Esophagus muscularis mucosa (tissue), 4 donors: ENCODE results near the gene BAD. TPM values are rescaled to one million over a fixed set of nuclear protein-coding genes. Genes with fewer than 3 reads are reported as not detected.

ENCODE experiments used
- DNase-seq: peaks from one replicate; pipeline ENCODE4 v3.0.0-alpha.2; 2017; ENCODE audit errors: extremely low spot score
- H3K27ac ChIP-seq, 4 donors: fragments of 200-600 bp; sonication (generic); replicated peaks in 1 of 4; 1 replicate in 3 of 4; 2 replicates in 1 of 4; pipeline ENCODE4 v1.5.1; 2016 to 2019; ENCODE audit warnings: mild to moderate bottlenecking in 1 of 4
- H3K27me3 ChIP-seq, 4 donors: fragments of 200-600 bp; sonication (generic); one replicate each; pipeline versions ENCODE4 v1.5.1 to v1.6.0; 2016 to 2019
- H3K36me3 ChIP-seq, 4 donors: fragments of 200-600 bp; sonication (generic); one replicate each; pipeline ENCODE4 v1.5.1; 2016 to 2019
- H3K4me1 ChIP-seq, 4 donors: fragments of 200-600 bp; sonication (generic); one replicate each; pipeline ENCODE4 v1.5.1; 2016 to 2019
- H3K4me3 ChIP-seq, 4 donors: fragments of 200-600 bp; sonication (generic); 1 replicate in 2 of 4; 2 replicates in 2 of 4; pipeline ENCODE4 v1.5.1; 2016 to 2019; ENCODE audit warnings: mild to moderate bottlenecking in 4 of 4, moderate library complexity in 1 of 4
- H3K9me3 ChIP-seq, 4 donors: fragments of 200-600 bp; sonication (generic); 1 replicate in 3 of 4; 2 replicates in 1 of 4; pipeline ENCODE4 v1.5.1; 2016 to 2019
- EP300 ChIP-seq: sonication (generic); formaldehyde crosslinking; IDR thresholded peaks from one replicate; pipeline ENCODE4 v1.6.1; 2017; ENCODE audit warnings: antibody characterized with exemption
- POLR2A ChIP-seq: fragments of 450-650 bp; IDR thresholded peaks from one replicate; pipeline ENCODE4 v1.6.1; 2017; ENCODE audit warnings: antibody characterized with exemption, moderate library complexity, mild to moderate bottlenecking, low read depth
- POLR2AphosphoS5 ChIP-seq, 2 donors: sonication (generic); formaldehyde crosslinking; IDR thresholded peaks; one replicate each; pipeline ENCODE4 v1.6.1; 2017; ENCODE audit warnings: antibody characterized with exemption in 2 of 2
- WGBS: methylation state at CpG from one replicate; pipeline ENCODE4 v1.1.5; 2018; 5-methylcytosine and 5-hydroxymethylcytosine counted together
- intact Hi-C: fragments of 100-400 bp; cut with DNase I; formaldehyde crosslinking; loops from one replicate; pipeline ENCODE4 v1.15.1; 2023
- total RNA-seq, 4 donors: library from RNA; depleted of rRNA; stranded (reverse); fragments of >200 nt; gene quantifications; one replicate each; pipeline versions ENCODE4 v1.1.0 to v1.2.1, GENCODE V29; 2016
- TF ChIP-seq, protein P1 (sequence below), 3 experiments: fragments of 200-600 bp in 2 of 3; fragments of 450-650 bp in 1 of 3; sonication (generic) in 2 of 3; IDR thresholded peaks; one replicate each; pipeline ENCODE4 v1.5.1; 2017 to 2019; ENCODE audit warnings: antibody characterized with exemption in 3 of 3, mild to moderate bottlenecking in 2 of 3, moderate library complexity in 1 of 3

The BAD gene
- total RNA-seq, 4 donors from 2014 or later = 99.3 to 138 (median 122) TPM

DNA sequence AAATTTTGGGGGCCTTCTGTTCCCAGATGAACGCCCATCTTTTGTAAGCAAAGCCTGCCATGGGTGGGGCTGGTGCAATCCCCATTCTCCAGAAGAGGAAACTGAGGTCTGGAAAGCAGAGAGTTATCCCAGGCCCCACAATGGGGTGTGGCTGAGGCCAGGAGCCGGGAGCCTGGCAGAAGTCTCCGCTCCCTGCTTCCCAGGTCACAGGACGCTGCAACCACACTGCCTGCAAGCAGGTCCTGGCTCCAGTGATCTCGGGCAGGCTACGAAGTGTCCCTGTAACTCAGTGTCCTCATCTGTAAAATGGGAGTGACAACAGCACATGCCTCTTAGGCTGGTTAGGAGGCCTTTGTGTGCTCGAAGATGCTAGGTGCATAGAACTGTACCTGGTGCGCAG, 31.4 kb downstream of the BAD start:
- H3K36me3 ChIP-seq = peaks cover 16 to 39% (median 36%) of the 10 kb centered on the region in 4 donors
- peak overlapping the region; percentile 81 to 86 (median 84) for H3K27ac ChIP-seq
- 75% methylated on average over 3 of the region's 8 CpGs for WGBS

DNA sequence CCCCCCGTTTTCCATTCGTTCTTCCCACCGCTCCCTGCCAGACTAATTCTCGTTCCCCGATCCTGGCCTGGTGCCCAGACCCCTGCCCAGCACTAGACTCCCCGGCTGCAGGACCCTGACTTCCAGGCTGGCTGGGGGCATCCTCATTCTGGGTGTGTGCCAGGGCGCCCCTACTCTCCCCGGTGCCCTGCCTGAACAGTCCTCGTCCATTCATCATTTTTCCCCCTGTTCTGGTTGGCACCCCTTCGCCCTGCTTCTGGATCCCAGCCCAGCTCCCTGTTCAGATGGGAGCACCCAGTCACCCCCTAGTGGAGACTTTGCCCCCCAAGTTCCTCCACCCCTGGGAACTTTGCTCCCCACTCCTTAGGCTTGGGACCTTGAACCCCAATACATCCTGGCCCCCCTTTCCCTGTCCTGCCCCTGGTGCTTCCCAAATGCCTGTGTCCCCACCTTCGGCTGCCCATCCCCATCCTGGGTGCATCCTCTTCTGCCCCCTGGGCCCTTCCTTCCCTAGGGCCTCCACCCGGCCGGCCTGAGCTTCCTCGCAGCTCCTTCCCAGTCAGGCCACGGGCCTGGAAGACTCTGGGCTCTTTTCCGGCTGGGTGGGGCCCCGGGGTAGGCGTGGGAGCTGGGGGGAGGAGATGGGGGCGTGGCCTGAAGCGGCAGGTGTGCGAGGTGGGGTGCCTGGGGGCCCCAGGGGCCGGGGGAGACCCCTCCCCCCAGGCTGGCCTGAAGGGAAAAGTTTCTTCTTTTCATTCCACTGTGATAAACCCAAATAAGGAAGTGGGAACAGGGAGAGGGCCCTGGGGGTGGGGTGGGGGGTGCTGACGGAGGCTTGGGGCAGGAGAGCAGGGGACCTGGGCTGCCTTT, 32.2 kb downstream of the BAD start:
- H3K4me3 ChIP-seq = peak overlapping the region; percentile 88 to 93 (median 92)
- intact Hi-C loops = loop anchor here (1.0 kb wide), 1 partner anchor 48 kb away; no protein-coding TSS in a partner anchor
- TF ChIP-seq, protein P1, sequence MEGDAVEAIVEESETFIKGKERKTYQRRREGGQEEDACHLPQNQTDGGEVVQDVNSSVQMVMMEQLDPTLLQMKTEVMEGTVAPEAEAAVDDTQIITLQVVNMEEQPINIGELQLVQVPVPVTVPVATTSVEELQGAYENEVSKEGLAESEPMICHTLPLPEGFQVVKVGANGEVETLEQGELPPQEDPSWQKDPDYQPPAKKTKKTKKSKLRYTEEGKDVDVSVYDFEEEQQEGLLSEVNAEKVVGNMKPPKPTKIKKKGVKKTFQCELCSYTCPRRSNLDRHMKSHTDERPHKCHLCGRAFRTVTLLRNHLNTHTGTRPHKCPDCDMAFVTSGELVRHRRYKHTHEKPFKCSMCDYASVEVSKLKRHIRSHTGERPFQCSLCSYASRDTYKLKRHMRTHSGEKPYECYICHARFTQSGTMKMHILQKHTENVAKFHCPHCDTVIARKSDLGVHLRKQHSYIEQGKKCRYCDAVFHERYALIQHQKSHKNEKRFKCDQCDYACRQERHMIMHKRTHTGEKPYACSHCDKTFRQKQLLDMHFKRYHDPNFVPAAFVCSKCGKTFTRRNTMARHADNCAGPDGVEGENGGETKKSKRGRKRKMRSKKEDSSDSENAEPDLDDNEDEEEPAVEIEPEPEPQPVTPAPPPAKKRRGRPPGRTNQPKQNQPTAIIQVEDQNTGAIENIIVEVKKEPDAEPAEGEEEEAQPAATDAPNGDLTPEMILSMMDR (IDR thresholded peaks at IDR 0.05) = peak; percentile 13 to 37 (median 21)
- TF ChIP-seq EP300 = no peak
- H3K4me1 ChIP-seq = peaks cover 36 to 57% (median 49%) of the 10 kb centered on the region in 4 donors
- H3K27ac ChIP-seq = peak overlapping the region; percentile 81 to 86 (median 84)
- no peak for DNase-seq
- 0% methylated on average over 11 of the region's 23 CpGs for WGBS
- H3K9me3 ChIP-seq = no peaks in the 10 kb centered on the region
- H3K36me3 ChIP-seq = peaks cover 16 to 31% (median 30%) of the 10 kb centered on the region in 4 donors
- H3K27me3 ChIP-seq = no peaks in the 10 kb centered on the region

More for the DNA sequence above, 31.4 kb downstream of the BAD start:
- no peak for TF ChIP-seq EP300
- no peak for TF ChIP-seq POLR2A
- TF ChIP-seq, protein P1 (IDR thresholded peaks at IDR 0.05) = no peak
- no peak for TF ChIP-seq POLR2AphosphoS5 (IDR thresholded peaks at IDR 0.05)
- H3K4me3 ChIP-seq = peak overlapping the region; percentile 88 to 93 (median 92)
- H3K4me1 ChIP-seq = peaks cover 30 to 50% (median 41%) of the 10 kb centered on the region in 4 donors
- no peaks in the 10 kb centered on the region for H3K27me3 ChIP-seq
- H3K9me3 ChIP-seq = no peaks in the 10 kb centered on the region
- DNase-seq = no peak
- intact Hi-C loops = no loop called here

DNA sequence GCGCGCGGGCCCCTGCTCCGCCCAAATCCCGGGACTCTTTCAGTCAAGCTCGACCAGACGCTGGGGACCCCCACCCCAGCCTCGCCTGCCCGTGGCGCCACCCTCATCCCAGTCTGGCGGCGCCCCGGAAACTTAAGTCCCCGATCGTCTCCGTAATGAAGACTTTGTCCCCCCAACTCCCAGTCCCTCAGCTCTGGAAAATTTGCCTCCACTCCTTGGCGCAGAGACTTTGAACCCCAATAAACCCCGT, 32.8 kb downstream of the BAD start:
- Histone ChIP-seq H3K4me3 (peak overlapping the region; percentile 88 to 93 (median 92)), H3K27ac (peak overlapping the region; percentile 81 to 86 (median 84)), H3K36me3 (peaks cover 15 to 26% (median 25%) of the 10 kb centered on the region in 4 donors), H3K4me1 (peaks cover 36 to 61% (median 53%) of the 10 kb centered on the region in 4 donors), H3K9me3 (no peaks in the 10 kb centered on the region), H3K27me3 (no peaks in the 10 kb centered on the region)
- TF ChIP-seq POLR2AphosphoS5 (IDR thresholded peaks at IDR 0.05) = no peak
- TF ChIP-seq, protein P1 (IDR thresholded peaks at IDR 0.05) = no peak
- no peak for TF ChIP-seq EP300
- no peak for TF ChIP-seq POLR2A
- DNase-seq = no peak
- 3% methylated on average over 7 of the region's 18 CpGs for WGBS
- intact Hi-C loops = loop anchor here (1.0 kb wide), 1 partner anchor 47 kb away; no protein-coding TSS in a partner anchor

DNA sequence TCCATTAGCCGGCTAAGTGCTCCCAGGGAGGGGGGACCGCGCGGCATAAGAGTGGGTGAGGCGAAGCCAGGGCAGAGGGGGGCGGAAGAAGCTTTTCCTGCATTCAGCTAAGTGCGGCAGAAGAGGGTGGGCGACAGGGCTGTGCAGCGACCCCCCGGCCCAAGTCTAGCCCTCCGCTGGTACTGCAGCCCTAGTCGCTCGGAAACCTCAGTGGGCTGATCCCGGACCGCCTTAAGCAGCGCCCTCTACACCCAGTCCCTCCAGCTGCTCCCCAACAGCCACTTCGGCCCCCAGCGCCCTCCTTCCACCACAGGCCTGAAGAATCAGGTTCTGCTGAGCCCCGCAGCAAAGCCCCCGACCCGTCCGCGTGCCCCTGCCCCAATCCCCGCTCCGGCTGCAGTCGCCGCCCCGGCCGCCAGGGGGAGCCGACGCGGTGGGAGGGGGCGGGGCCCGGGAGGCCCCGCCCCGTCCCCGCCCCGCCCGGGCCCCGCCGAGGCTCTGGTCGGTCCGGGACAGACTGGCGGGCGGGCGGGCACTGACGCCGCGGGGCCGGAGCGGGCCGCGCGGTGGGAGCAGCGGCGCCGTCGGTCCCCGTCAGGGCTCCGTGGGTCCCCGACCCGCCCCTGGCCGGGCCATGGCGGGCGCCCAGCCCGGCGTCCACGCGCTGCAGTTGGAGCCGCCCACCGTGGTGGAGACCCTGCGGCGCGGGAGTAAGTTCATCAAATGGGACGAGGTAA, 33.3 kb downstream of the BAD start, which contains the start of gene PLCB3:
Gene PLCB3, plus strand, starts transcription at position 515 of the 737 bp plus-strand sequence. Its CDS starts 120 bp downstream, at position 635.
- intact Hi-C loops = no loop called here
- 1% methylated on average over 10 of the region's 75 CpGs for WGBS
- no peak for DNase-seq

More for the DNA sequence above, 33.3 kb downstream of the BAD start, which contains the start of gene PLCB3:
- H3K27ac ChIP-seq = peak within 1 kb of the TSS; percentile 81 to 86 (median 84)
- H3K36me3 ChIP-seq = peaks cover 10 to 21% (median 20%) of the 10 kb centered on the region in 4 donors
- TF ChIP-seq POLR2AphosphoS5 (IDR thresholded peaks at IDR 0.05) = peak; percentile 4 to 45
- TF ChIP-seq EP300 = no peak
- no peak for TF ChIP-seq POLR2A
- TF ChIP-seq, protein P1 (IDR thresholded peaks at IDR 0.05) = peak; percentile 76 to 94 (median 91)
- peaks cover 36 to 62% (median 53%) of the 10 kb centered on the region in 4 donors for H3K4me1 ChIP-seq
- H3K27me3 ChIP-seq = no peaks in the 10 kb centered on the region
- no peaks in the 10 kb centered on the region for H3K9me3 ChIP-seq
- H3K4me3 ChIP-seq = peak within 1 kb of the TSS; percentile 88 to 93 (median 92)
